ENCODE data around the gene HSPA12A. TPM values are rescaled to one million over a fixed set of nuclear protein-coding genes. Genes with fewer than 3 reads are reported as not detected.

Gene HSPA12A
- total and polyA plus RNA-seq, 5 experiments from 2014 or later, result not detected

DNA sequence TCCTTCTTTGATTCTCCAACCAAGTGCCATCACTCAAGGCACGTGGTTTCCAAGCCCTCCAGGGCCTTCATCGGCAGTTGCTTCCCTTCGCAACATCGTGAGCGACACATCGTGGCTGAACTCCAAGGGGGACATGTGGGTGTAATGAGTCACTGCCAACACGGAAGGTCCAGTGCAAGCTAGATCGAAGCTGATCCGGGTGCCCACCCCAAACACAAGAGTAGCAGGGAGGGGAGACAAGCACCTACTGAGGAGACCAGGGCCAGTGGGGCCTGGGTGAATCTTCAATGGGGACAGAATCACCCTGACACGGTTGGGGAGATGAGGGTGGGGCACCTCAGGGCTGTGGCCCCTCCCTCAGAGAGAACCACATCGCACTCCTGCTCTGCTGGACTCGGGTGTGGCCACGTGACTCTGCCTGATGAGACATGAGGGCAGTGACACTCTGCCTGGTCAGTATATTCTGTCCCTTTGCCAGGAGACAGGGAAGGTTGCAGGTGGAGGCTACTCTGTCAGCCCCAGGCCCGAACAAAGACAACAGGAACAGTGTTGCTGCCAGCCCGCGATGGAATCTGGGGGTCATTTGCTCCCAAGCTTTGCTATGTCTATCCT, 36.8 kb upstream of the HSPA12A start:
- no peaks in the 10 kb centered on the region for H3K36me3 Mint-ChIP-seq
- no peak overlapping the region for H3K27ac Mint-ChIP-seq
- peaks cover 2 to 34% (median 30%) of the 10 kb centered on the region in 5 donors for H3K27me3 Mint-ChIP-seq
- DNase-seq (no peak), ATAC-seq (no peak)
- no peaks in the 10 kb centered on the region for H3K4me1 Mint-ChIP-seq
- H3K9me3 Mint-ChIP-seq, result no peaks in the 10 kb centered on the region
- no peak overlapping the region for H3K4me3 Mint-ChIP-seq
- POLR2A ChIA-PET, result no interaction called here

DNA sequence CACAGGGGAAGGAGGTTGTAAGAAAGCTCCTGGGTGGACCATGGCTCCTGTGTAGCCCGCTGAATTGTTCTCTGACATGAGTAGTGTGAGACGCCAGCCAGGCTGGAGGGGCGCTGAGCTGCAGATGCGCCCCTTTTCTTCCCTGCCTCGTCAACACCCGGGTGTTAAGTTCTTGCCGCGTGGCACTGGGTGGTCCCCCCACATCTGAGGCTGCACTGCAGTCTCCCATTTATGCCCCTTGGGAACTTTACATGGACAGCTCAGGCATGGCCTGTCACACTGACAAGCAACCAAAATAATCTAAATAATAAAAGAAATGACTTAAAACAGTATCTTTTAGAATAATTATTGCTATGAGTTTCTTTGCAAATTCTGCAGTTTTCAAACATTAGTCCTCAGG, 34.6 kb upstream of the HSPA12A start:
- no peak overlapping the region for H3K4me3 Mint-ChIP-seq

DNA sequence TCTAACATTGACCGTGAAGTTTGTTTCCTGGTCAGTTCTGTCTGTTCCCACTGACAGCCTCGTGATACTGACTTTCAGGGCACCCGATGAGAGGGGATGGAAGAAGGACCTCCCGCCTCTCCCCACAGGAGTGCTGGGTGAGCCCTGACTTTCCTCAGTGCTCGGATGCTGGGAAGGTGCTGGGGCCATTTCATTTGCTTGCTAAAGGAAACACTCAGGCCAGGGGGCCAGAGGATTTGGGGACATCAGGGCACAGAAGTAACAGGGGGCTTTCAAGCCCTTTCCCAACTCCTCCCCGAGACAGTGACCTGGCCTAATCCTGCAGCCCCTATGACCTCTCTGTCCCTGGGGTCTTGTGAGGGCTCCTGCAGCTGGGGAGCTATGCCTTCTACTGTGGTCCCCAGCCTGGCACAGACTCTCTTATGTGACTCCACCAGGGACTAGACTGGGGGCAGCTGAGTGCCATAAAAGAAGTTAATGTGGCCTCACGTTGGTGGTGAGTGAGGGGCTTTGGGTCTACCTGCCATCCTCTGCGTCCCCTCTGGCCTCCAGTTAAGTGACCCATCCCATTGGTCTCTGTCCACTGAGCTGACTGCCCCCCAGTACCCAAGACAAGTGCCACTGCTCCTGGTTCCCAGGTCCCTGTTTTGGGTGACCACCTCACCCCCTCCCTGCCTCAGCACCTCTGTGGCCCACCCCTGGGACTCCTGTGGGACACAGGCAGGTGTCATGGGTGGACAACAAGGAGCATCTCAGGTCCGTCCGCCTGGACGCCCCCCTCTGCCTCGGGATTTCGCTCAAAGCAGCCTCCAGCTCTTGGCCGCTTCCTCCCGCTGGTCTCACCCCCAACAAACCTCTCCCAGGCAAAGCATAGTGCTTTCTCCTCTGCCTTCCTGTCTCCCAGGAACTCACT, 33.4 kb upstream of the HSPA12A start:
- ATAC-seq (no peak), DNase-seq (no peak)
- Mint-ChIP-seq H3K9me3 (no peaks in the 10 kb centered on the region), H3K4me3 (no peak overlapping the region), H3K27ac (peak overlapping the region in 1 of 10 donors; percentile 62), H3K4me1 (peaks cover 0 to 1% (median 0%) of the 10 kb centered on the region in 4 donors), H3K36me3 (no peaks in the 10 kb centered on the region), H3K27me3 (peaks cover 2 to 47% (median 35%) of the 10 kb centered on the region in 5 donors)
- POLR2A ChIA-PET, result no interaction called here

More for the DNA sequence above, 34.6 kb upstream of the HSPA12A start:
- no peak for ATAC-seq
- Mint-ChIP-seq H3K27ac (peak overlapping the region in 1 of 10 donors; percentile 29), H3K36me3 (no peaks in the 10 kb centered on the region), H3K9me3 (no peaks in the 10 kb centered on the region), H3K4me1 (no peaks in the 10 kb centered on the region), H3K27me3 (peaks cover 2 to 36% (median 30%) of the 10 kb centered on the region in 5 donors)
- POLR2A ChIA-PET, result no interaction called here
- DNase-seq, result no peak

DNA sequence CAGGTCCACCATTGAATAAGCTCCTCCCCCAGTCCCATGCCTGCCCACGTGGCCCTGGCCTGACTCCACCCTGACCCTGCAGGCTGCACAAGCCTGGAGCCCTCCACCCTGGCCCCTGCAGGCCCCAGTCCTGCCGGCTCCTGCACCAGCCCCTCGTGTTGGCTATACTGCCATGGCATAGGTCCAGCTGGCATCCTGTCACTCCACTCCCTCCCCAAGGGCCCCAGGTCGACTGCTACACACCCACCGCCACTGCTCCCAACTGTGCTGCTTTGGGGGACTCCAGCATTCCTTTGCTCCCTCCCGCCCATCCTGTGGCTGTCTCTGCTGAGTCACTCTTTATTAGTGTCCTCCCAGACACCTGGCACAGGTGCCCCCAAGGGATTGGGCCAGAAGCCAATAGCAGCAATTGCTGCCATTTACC, 32.4 kb upstream of the HSPA12A start:
- POLR2A ChIA-PET, result interaction anchor here (0.6 kb wide), 1 partner anchor 88 kb away, joined by 3 read pairs; no protein-coding TSS in a partner anchor
- no peak overlapping the region for H3K27ac Mint-ChIP-seq
- ATAC-seq, result no peak
- no peak for DNase-seq
- H3K4me3 Mint-ChIP-seq, result no peak overlapping the region
- no peaks in the 10 kb centered on the region for H3K36me3 Mint-ChIP-seq
- H3K27me3 Mint-ChIP-seq, result peaks cover 5 to 57% (median 42%) of the 10 kb centered on the region in 5 donors
- peaks cover 6 to 11% (median 7%) of the 10 kb centered on the region in 4 donors for H3K4me1 Mint-ChIP-seq
- H3K9me3 Mint-ChIP-seq, result no peaks in the 10 kb centered on the region

DNA sequence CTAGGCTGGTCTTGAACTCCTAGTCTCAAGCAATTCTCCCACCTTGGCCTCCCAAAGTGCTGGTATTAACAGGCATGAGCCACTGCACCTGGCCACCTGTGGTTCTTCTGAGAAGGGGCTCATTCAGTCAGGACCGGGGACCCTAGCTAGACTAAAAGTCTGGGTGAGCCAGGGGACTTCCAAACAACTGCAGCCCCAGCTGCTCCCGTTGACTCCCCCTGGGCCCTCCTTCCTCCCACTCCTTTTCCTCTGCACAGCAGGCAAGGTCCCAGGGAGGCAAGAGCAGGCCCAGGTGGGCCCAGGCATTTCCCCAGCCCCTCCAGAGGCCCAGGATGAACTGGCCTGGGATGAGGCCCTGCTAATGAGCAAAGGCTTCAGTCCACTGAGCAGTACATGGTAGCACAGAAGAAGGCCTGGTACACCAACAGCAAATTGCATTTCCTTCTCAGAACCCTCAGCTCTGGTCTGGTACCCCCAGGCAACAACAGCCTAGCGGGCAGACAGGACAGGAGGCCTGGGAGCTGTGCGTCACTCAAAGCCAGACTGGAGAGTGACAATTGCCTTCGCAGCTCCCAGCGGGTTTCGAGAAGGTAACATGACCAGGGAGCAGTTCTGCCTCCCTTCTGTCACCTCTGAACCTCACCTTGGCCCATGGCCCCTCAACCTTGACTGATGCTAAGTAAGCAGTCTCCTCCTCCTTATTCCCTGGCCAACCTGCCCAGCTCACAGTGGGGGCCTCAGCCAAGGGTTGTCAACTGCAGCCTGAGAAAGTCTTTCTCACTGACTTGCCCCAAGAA, 30.7 kb upstream of the HSPA12A start:
- Mint-ChIP-seq H3K4me1 (peaks cover 6 to 16% (median 7%) of the 10 kb centered on the region in 4 donors), H3K9me3 (no peaks in the 10 kb centered on the region), H3K27me3 (peaks cover 13 to 73% (median 49%) of the 10 kb centered on the region in 5 donors), H3K36me3 (no peaks in the 10 kb centered on the region), H3K27ac (peak overlapping the region in 1 of 10 donors; percentile 7), H3K4me3 (no peak overlapping the region)
- POLR2A ChIA-PET, result interaction anchor here (0.6 kb wide), 1 partner anchor 17 kb away, joined by 4 read pairs; no protein-coding TSS in a partner anchor
- DNase-seq (no peak), ATAC-seq (no peak)

DNA sequence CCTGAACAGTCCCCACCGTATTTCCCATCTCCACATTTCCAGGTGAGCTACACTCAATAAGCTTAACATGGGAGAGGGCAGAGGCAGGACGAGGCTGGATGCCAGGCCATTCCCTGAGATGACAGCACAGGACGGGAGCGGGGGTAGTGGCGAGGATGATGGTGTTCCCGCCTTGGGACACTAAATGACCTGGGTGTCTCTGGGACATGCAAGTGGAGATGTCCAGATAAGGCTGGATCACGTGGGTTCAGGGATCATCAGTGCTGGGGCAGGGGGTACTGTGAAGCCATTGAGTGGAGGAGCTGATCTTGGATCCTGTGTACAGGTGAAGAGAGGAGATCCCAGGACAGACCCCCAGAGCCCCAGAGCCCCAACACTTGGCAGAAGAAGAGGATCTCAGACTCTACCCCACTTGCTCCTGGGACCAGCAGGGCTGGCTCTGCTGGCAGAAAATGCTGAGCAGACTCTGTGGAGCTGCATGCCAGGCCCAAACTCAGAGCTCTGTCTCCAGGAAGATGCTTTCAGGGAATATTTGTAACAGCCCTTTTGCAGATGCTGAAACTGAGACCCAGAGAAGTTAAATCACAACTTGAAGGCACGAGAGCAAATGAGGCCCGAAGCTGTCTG, 29.7 kb upstream of the HSPA12A start:
- POLR2A ChIA-PET, result no interaction called here
- no peaks in the 10 kb centered on the region for H3K36me3 Mint-ChIP-seq

DNA sequence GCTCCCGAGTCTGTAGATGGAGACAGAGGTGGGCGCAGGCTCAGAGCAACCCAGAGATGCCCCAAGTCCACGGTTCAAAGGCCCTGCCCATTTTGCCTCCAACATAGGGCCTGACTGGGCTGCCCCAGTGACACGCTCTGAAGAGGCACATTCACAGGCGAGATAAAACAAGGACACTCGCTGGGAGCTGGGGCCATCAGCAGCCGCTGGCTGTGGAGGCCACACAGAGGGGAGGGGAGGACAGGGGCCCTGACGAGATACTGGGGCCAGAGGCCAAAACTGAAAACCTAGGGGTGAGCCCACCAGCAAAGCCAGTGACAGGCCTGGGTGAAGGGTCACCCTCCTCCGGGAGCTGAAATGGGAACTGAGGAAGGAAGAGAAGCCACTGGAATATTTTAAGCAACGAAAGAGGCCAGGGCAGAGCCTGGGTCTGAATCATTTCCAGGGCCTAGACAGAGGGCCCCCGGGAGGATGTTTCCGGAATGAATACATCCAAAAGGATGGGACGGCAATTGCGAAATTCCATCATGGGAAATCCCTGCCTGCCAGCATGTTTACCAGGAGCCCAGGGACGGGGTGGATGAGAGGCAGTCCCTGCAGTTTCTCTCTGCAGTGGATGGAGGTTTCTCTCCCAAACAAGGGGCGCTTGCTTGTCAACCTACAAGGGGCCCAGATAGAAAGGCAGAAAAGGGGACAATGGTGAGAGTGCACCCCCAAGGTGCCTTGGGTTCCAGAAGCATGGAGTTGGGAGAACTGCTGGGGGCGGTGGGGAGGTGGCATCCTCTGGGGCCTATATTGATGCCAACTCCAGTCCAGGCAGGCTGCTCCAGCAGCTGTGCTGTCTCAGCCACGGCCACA, 29.0 kb upstream of the HSPA12A start:
- Mint-ChIP-seq H3K36me3 (no peaks in the 10 kb centered on the region), H3K4me3 (no peak overlapping the region), H3K4me1 (peaks cover 6 to 16% (median 7%) of the 10 kb centered on the region in 4 donors), H3K9me3 (no peaks in the 10 kb centered on the region), H3K27me3 (peaks cover 16 to 76% (median 47%) of the 10 kb centered on the region in 5 donors), H3K27ac (no peak overlapping the region)
- POLR2A ChIA-PET, result no interaction called here
- ATAC-seq (no peak), DNase-seq (no peak)

More for the DNA sequence above, 29.7 kb upstream of the HSPA12A start:
- DNase-seq (no peak), ATAC-seq (no peak)
- no peaks in the 10 kb centered on the region for H3K9me3 Mint-ChIP-seq
- H3K27me3 Mint-ChIP-seq, result peaks cover 14 to 76% (median 47%) of the 10 kb centered on the region in 5 donors
- peaks cover 6 to 16% (median 7%) of the 10 kb centered on the region in 4 donors for H3K4me1 Mint-ChIP-seq
- no peak overlapping the region for H3K4me3 Mint-ChIP-seq
- no peak overlapping the region for H3K27ac Mint-ChIP-seq

DNA sequence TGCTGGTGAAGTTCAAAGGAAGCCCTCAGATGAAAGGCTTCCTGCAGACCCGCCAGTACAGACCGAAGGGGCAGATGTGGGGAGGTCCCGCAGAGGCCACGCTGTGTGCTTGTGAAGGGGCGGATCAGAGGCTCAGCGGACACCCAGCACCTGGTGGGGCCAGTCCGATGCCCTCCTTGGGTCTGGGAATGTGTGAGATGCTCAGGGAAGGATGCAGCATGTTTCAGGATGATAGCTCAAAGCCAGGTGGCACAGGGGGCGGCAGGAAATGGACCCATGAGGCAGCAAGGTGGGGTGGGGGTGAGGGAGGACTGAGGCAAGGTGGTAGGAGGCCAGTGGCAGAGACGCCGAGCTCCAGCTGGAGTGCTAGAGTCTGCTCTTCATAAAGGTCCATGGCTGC, 27.9 kb upstream of the HSPA12A start:
- DNase-seq (no peak), ATAC-seq (peak in 1 of 2 donors; percentile 44)
- no peaks in the 10 kb centered on the region for H3K36me3 Mint-ChIP-seq
- POLR2A ChIA-PET, result no interaction called here
- peaks cover 6 to 16% (median 7%) of the 10 kb centered on the region in 4 donors for H3K4me1 Mint-ChIP-seq
- H3K27ac Mint-ChIP-seq, result no peak overlapping the region
- H3K9me3 Mint-ChIP-seq, result no peaks in the 10 kb centered on the region
- H3K4me3 Mint-ChIP-seq, result no peak overlapping the region
- peaks cover 21 to 76% (median 46%) of the 10 kb centered on the region in 5 donors for H3K27me3 Mint-ChIP-seq

DNA sequence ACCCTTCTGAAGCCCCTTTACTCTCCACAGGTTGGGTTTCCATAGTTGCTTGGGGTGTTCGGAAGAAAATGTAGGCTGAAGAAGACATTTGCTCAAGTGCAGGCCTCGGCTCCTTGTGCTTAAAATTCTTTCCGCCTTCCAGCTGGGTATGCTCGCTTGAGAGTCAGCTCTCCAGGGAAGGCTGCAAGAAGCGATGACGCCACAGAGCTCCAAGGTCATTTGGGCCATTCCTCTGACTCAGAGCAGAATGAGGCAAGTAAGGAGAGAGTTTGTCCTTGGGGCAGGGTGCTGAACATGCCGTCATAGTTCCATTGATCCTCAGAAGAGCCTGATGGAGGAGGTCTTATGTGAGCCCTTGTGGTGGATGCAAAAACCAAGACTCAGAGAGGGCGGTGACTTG, 27.4 kb upstream of the HSPA12A start:
- DNase-seq, result no peak
- POLR2A ChIA-PET, result no interaction called here
- no peak overlapping the region for H3K27ac Mint-ChIP-seq
- peaks cover 6 to 16% (median 7%) of the 10 kb centered on the region in 4 donors for H3K4me1 Mint-ChIP-seq
- H3K9me3 Mint-ChIP-seq, result peaks cover 0 to 2% (median 0%) of the 10 kb centered on the region in 9 donors
- no peak for ATAC-seq
- H3K27me3 Mint-ChIP-seq, result peaks cover 22 to 76% (median 46%) of the 10 kb centered on the region in 5 donors
- H3K4me3 Mint-ChIP-seq, result no peak overlapping the region
- H3K36me3 Mint-ChIP-seq, result no peaks in the 10 kb centered on the region

DNA sequence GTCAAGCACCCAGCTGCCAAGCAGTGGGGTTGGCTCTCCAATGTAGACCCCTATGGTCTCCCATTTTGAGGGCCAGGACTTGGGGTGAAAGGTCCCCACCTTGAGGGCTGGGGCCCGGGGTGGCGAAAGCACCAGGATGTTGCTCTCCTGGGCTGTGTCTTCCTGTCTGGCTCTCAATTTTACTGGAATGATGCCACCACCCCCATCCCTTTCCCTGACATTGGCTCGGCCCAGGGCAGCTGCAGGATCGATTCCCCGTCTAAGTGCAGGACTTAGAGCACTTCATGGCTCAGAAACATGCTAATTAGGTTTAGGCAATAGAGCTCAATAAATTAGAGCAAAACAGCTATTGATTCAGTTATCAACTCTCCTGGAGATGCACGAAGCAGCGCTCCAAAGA, 27.0 kb upstream of the HSPA12A start:
- DNase-seq (no peak), ATAC-seq (no peak)
- Mint-ChIP-seq H3K9me3 (peaks cover 0 to 3% (median 0%) of the 10 kb centered on the region in 9 donors), H3K27me3 (peaks cover 23 to 76% (median 47%) of the 10 kb centered on the region in 5 donors), H3K4me1 (peaks cover 6 to 16% (median 7%) of the 10 kb centered on the region in 4 donors), H3K4me3 (no peak overlapping the region), H3K36me3 (no peaks in the 10 kb centered on the region), H3K27ac (no peak overlapping the region)
- POLR2A ChIA-PET, result no interaction called here

DNA sequence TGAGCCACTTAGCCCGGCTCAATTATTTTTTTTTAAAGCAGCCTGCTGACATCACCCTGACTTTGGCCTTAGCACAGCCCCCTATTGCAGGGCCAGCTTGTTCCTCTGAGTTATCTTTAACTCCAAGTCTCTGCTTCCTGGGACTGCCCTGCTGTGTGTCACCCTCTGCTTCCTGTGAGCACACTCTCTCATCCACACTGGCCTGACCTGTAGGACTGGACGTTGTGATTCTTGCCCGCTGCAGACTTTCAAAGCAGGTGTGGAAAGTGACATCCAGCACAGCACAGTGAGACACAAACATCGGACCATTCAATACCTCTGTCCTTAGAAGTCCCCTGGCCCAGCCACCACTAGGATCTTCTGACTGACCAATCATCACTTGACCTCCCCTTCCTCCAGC, 26.4 kb upstream of the HSPA12A start:
- no peaks in the 10 kb centered on the region for H3K36me3 Mint-ChIP-seq
- DNase-seq, result no peak
- H3K27me3 Mint-ChIP-seq, result peaks cover 23 to 82% (median 47%) of the 10 kb centered on the region in 5 donors
- H3K4me1 Mint-ChIP-seq, result peaks cover 6 to 16% (median 7%) of the 10 kb centered on the region in 4 donors
- POLR2A ChIA-PET, result no interaction called here
- ATAC-seq, result no peak
- no peak overlapping the region for H3K27ac Mint-ChIP-seq
- no peak overlapping the region for H3K4me3 Mint-ChIP-seq
- peaks cover 0 to 3% (median 0%) of the 10 kb centered on the region in 9 donors for H3K9me3 Mint-ChIP-seq
